Fibroblast of skin of scalp (primary cell): Measurements from ENCODE around the gene PYDC1.
A peak's percentile ranks its signal among the peaks of the same experiment; 100 is the strongest.
"Not testable (repeated sequence)": the region's sequence is repeated elsewhere in the genome, so short reads cannot be mapped to it uniquely, and the experiment has no call there.

Experiments used
- DNase-seq: peaks from one replicate; pipeline ENCODE4 v3.0.0-alpha.2; 2013

The PYDC1 gene

GRCh38 chr16:31221357-31222160 is 4.6 kb upstream of the PYDC1 start:
- no peak for DNase-seq

GRCh38 chr16:31219154-31219741 is 2.3 kb upstream of the PYDC1 start:
- DNase-seq = no peak

GRCh38 chr16:31217136-31217530 is 198 bp upstream of the PYDC1 start:
- DNase-seq = no peak

GRCh38 chr16:31215287-31216162 is 1.4 kb downstream of the PYDC1 start:
- peak; percentile 27 for DNase-seq

GRCh38 chr16:31214708-31215286 is 2.1 kb downstream of the PYDC1 start:
- no peak for DNase-seq

GRCh38 chr16:31213877-31214707 is 2.8 kb downstream of the PYDC1 start, which contains the start of gene TRIM72:
TSS of gene TRIM72 (plus strand) at chr16:31214119. CDS start at chr16:31214739, 620 bp downstream.
- no peak for DNase-seq

- no peak for DNase-seq
These were observed 3.6 kb downstream of the PYDC1 start for GRCh38 chr16:31213342-31213741.

GRCh38 chr16:31206776-31207175 is 10.2 kb downstream of the PYDC1 start:
- no peak for DNase-seq

GRCh38 chr16:31204871-31205666 is 11.9 kb downstream of the PYDC1 start:
- DNase-seq = no peak

GRCh38 chr16:31202414-31203375 is 14.2 kb downstream of the PYDC1 start, which contains the start of gene PYCARD:
TSS of gene PYCARD (minus strand) at chr16:31202760. CDS start at chr16:31202690, 70 bp downstream.
- DNase-seq = no peak

- no peak for DNase-seq
These were observed 15.1 kb downstream of the PYDC1 start for GRCh38 chr16:31201582-31202413.

- peak; percentile 24 for DNase-seq
These were observed 15.9 kb downstream of the PYDC1 start for GRCh38 chr16:31200821-31201568.

- not testable (repeated sequence) for DNase-seq
These were observed 16.8 kb downstream of the PYDC1 start for GRCh38 chr16:31200111-31200510.

GRCh38 chr16:31199430-31200041 is 17.4 kb downstream of the PYDC1 start:
- no peak for DNase-seq

GRCh38 chr16:31198207-31198882 is 18.6 kb downstream of the PYDC1 start:
- no peak for DNase-seq

- no peak for DNase-seq
These were observed 20.4 kb downstream of the PYDC1 start for GRCh38 chr16:31196324-31197088.
